GM19238 (cell line): ENCODE measurements around the gene ZNF394.

Source experiments
- DNase-seq: peaks from one replicate; pipeline ENCODE4 v3.0.0; 2011; ENCODE audit warnings: low spot score; ENCODE audit not compliant: insufficient read length

Gene ZNF394

DNA sequence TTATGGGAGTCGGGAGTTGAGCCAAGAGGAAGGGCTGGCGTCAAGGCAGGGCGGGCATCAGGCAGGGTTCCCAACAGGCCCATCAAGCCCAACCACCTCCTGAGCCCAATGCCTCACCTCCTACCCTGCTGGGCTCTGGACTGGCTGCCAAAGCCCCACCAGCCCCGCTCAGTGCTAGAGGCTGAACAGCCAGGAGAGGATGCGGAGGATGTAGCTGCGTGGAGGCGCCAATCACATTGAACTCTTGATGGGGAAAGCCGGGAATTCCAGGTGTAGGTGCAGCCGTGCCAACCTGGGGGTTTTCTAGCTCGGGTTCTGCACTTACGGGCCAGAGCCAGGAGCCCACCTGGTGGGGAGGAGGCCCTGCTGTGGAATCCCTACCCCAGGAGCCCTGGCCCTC is 47.0 kb downstream of the ZNF394 start:
- no peak for DNase-seq

DNA sequence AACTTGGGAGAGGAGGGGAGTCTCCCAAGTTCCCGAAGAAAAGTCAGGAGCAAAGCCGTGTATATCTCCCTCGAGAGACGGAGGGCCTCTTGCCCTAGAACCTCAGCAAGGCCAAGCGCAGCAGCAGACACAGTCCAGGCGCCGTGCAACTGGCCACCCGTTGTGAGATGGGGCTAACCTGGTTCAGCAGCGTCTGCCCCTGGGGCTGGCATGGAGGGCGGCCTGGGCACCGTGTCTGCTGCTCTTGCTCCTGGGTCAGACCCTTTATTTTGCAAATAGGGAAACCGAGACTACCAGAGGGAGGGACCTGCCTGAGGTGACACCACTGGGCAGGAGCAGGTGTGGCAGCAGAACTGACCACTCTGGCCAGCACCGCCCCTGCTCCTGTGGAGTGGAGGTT is 47.5 kb downstream of the ZNF394 start:
- no peak for DNase-seq

DNA sequence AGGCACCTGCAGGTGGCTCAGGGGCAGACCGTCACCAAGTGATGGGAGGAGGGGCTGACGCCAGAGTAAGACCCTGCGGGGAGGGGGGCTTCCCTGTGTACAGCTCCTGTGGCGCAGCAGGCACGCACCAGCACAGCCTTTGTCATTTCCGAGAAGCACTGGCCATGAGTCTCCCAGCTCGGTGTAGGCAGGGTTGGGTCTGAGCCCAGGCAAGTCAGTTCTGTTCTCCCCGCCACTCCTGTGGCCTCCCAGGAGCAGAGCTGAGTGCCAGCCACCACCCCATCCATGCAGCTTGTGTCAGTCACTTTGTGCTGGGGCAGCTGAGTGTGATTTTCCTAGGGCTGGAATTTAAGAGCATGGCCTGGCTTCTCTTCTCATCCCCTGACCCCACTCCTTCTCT is 48.1 kb downstream of the ZNF394 start:
- DNase-seq: no peak

DNA sequence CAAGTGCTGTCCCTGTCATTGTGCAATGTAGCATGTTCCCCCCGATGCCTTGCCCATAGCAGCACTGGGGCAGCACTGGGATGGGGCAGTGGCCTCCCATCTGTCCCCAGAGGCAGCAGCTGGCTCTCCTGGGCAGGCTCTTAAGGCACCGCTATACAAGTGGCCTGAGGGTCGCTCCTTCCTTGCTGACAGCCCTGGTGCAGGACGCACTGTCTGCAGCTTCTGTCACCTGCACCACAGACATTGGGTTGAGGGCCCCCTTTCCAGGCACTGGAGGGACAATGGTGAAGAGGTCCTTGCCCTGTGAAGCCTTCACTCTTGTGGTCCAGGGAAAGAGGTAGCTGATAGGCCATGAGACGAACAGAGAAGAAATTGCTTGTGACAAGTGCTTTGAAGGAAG is 50.8 kb downstream of the ZNF394 start:
- DNase-seq: no peak

DNA sequence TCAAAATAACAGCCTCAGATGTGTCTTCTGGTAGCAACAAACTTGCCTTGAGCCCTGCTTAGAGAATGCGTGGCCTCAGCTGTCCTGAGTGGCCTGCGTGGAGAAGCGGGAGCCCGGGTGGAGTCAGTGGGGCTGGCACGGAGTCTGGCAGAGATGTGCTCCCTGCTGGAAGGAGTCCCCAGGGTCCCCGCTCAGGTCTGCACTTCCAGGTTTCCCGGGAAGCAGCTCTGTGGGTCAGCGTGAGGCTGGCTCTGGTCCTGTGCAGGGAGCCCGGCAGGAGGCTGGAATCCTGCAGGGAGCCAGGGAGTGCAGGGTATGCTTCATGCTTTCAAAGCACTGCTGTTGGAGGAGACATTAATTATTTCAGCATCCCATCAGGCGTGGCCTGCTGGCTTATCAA is 51.2 kb downstream of the ZNF394 start:
- DNase-seq: no peak

DNA sequence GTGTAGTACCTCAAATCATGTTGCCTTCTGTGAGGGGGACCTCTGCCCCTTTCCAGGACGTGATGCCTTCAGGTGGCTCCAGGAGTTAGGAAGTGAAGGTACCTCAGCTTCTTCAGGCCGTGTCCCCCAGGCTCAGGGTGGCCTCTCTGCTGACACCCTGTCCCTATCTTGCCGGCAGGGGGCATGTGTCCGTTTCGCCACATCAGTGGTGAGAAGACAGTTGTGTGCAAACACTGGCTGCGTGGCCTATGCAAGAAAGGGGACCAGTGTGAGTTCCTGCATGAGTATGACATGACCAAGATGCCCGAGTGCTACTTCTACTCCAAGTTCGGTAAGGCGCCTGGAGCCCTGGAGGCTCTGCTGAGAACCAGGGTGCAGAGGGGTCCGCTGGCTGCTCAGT is 52.1 kb downstream of the ZNF394 start:
- no peak for DNase-seq

DNA sequence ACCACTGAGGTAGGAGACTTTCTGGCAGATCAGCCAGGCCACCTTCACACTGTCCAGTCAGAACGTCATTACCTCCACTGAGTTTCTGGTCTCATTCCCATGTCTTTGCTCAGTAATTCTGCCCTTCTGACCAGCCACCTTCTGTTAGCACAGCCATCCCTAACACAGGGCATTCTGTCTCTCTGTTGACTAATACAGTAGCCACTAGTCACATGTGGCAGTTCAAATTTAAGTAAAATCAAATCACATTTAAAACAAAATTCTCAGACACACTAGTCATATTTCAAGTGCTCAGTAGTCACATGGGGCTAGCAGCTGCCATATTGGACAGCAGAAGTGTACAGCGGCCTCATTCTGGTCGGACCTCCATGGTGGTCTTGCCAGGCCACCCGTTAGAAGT is 54.0 kb downstream of the ZNF394 start:
- no peak for DNase-seq
